ENCODE results near the gene TGM3.
A peak's percentile ranks its signal among the peaks of the same experiment; 100 is the strongest.

The TGM3 gene, protein sequence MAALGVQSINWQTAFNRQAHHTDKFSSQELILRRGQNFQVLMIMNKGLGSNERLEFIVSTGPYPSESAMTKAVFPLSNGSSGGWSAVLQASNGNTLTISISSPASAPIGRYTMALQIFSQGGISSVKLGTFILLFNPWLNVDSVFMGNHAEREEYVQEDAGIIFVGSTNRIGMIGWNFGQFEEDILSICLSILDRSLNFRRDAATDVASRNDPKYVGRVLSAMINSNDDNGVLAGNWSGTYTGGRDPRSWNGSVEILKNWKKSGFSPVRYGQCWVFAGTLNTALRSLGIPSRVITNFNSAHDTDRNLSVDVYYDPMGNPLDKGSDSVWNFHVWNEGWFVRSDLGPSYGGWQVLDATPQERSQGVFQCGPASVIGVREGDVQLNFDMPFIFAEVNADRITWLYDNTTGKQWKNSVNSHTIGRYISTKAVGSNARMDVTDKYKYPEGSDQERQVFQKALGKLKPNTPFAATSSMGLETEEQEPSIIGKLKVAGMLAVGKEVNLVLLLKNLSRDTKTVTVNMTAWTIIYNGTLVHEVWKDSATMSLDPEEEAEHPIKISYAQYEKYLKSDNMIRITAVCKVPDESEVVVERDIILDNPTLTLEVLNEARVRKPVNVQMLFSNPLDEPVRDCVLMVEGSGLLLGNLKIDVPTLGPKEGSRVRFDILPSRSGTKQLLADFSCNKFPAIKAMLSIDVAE
- total RNA-seq: 0 to 0.03 (median 0) reads per million in 9 experiments

- no peak for ATAC-seq (replicated peaks)
Observed at GRCh38 chr20:2295886-2296515, at the start of gene TGM3. TGM3 (plus strand) TSS chr20:2296001; CDS start chr20:2296064, 63 bp downstream.

GRCh38 chr20:2246069-2246491, 49.7 kb upstream of the TGM3 start:
- Mint-ChIP-seq H3K4me3 (no peak overlapping the region), H3K36me3 (ENCODE audit: insufficient read depth) (no peaks in the 10 kb centered on the region), H3K27me3 (peaks cover 28 to 43% of the 10 kb centered on the region in 2 donors), H3K27ac (no peak overlapping the region), H3K9me3 (no peaks in the 10 kb centered on the region), H3K4me1 (ENCODE audit: low read depth in 2 of 2) (no peaks in the 10 kb centered on the region)
- ATAC-seq (replicated peaks): no peak
- no peak for DNase-seq

More at GRCh38 chr20:2295886-2296515, at the start of gene TGM3:
- Mint-ChIP-seq H3K4me1 (ENCODE audit: low read depth in 2 of 2) (no peaks in the 10 kb centered on the region), H3K27me3 (peaks cover 62 to 71% of the 10 kb centered on the region in 2 donors), H3K9me3 (no peaks in the 10 kb centered on the region), H3K4me3 (no peak within 1 kb of the TSS), H3K27ac (no peak within 1 kb of the TSS), H3K36me3 (ENCODE audit: insufficient read depth) (no peaks in the 10 kb centered on the region)
- no peak for DNase-seq

- no peak overlapping the region for H3K27ac Mint-ChIP-seq
Observed at GRCh38 chr20:2248837-2249236, 47.0 kb upstream of the TGM3 start.

GRCh38 chr20:2249935-2250334, 45.9 kb upstream of the TGM3 start:
- DNase-seq (no peak), ATAC-seq (replicated peaks) (no peak)
- Mint-ChIP-seq H3K4me1 (ENCODE audit: low read depth in 2 of 2) (no peaks in the 10 kb centered on the region), H3K27me3 (peaks cover 24 to 45% of the 10 kb centered on the region in 2 donors), H3K36me3 (ENCODE audit: insufficient read depth) (no peaks in the 10 kb centered on the region), H3K4me3 (no peak overlapping the region), H3K27ac (no peak overlapping the region), H3K9me3 (no peaks in the 10 kb centered on the region)

More at GRCh38 chr20:2248837-2249236, 47.0 kb upstream of the TGM3 start:
- DNase-seq: no peak
- no peaks in the 10 kb centered on the region for H3K4me1 Mint-ChIP-seq (ENCODE audit: low read depth in 2 of 2)
- no peak for ATAC-seq (replicated peaks)
- no peaks in the 10 kb centered on the region for H3K9me3 Mint-ChIP-seq
- peaks cover 23 to 44% of the 10 kb centered on the region in 2 donors for H3K27me3 Mint-ChIP-seq
- H3K36me3 Mint-ChIP-seq (ENCODE audit: insufficient read depth): no peaks in the 10 kb centered on the region
- no peak overlapping the region for H3K4me3 Mint-ChIP-seq

- Mint-ChIP-seq H3K9me3 (no peaks in the 10 kb centered on the region), H3K36me3 (ENCODE audit: insufficient read depth) (peaks cover 3% of the 10 kb centered on the region), H3K27me3 (peaks cover 48 to 49% of the 10 kb centered on the region in 2 donors), H3K4me1 (ENCODE audit: low read depth in 2 of 2) (peaks cover 0 to 3% of the 10 kb centered on the region in 2 donors), H3K4me3 (no peak overlapping the region), H3K27ac (no peak overlapping the region)
- DNase-seq: no peak
- no peak for ATAC-seq (replicated peaks)
Observed at GRCh38 chr20:2252419-2252997, 43.3 kb upstream of the TGM3 start.

GRCh38 chr20:2253256-2253655, 42.5 kb upstream of the TGM3 start:
- Mint-ChIP-seq H3K4me3 (no peak overlapping the region), H3K9me3 (no peaks in the 10 kb centered on the region), H3K27ac (no peak overlapping the region), H3K4me1 (ENCODE audit: low read depth in 2 of 2) (peaks cover 0 to 3% of the 10 kb centered on the region in 2 donors), H3K27me3 (peaks cover 49 to 55% of the 10 kb centered on the region in 2 donors), H3K36me3 (ENCODE audit: insufficient read depth) (peaks cover 3% of the 10 kb centered on the region)
- no peak for ATAC-seq (replicated peaks)
- DNase-seq: no peak

GRCh38 chr20:2254333-2254732, 41.5 kb upstream of the TGM3 start:
- H3K4me3 Mint-ChIP-seq: no peak overlapping the region
- H3K9me3 Mint-ChIP-seq: no peaks in the 10 kb centered on the region
- H3K36me3 Mint-ChIP-seq (ENCODE audit: insufficient read depth): peaks cover 3% of the 10 kb centered on the region
- peaks cover 0 to 3% of the 10 kb centered on the region in 2 donors for H3K4me1 Mint-ChIP-seq (ENCODE audit: low read depth in 2 of 2)
- DNase-seq (no peak), ATAC-seq (replicated peaks) (no peak)
- H3K27ac Mint-ChIP-seq: no peak overlapping the region
- H3K27me3 Mint-ChIP-seq: peaks cover 40 to 66% of the 10 kb centered on the region in 2 donors

DNA sequence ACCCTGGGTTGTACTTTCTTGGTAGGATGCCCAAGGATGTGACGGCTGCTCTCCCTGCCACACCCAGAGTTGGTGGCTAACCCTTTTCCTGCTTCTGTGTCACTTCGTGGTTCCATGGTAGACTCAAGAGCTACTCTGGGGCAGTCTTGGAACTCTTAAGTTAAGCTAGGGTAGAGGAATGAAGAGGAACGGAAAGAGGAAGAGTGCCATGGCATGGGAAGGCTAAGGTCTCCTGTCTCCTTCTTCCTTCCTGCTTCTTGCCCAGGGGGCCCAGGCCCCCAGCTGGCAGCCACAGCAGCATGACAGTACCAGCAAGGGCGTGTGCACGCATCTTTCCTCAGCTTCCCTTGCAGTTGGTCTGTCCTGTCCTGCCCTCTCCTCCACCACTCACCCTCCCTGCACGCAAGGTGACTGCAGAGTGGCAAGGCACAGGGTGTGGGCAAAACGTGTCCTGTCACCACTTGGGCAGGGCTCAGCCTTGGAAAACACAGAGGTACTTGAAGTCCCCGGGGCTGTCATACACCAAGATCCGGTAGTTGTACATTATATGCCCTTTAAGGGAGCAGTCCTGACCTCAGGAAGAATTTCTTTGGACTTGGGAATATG, 39.8 kb upstream of the TGM3 start:
- Mint-ChIP-seq H3K4me1 (ENCODE audit: low read depth in 2 of 2) (peaks cover 0 to 3% of the 10 kb centered on the region in 2 donors), H3K27ac (no peak overlapping the region), H3K36me3 (ENCODE audit: insufficient read depth) (peaks cover 3% of the 10 kb centered on the region), H3K9me3 (no peaks in the 10 kb centered on the region), H3K27me3 (peaks cover 37 to 67% of the 10 kb centered on the region in 2 donors), H3K4me3 (no peak overlapping the region)
- ATAC-seq (replicated peaks): no peak
- no peak for DNase-seq

GRCh38 chr20:2259731-2260130, 36.1 kb upstream of the TGM3 start:
- H3K4me3 Mint-ChIP-seq: no peak overlapping the region
- peaks cover 0 to 7% of the 10 kb centered on the region in 2 donors for H3K4me1 Mint-ChIP-seq (ENCODE audit: low read depth in 2 of 2)
- peaks cover 3% of the 10 kb centered on the region for H3K36me3 Mint-ChIP-seq (ENCODE audit: insufficient read depth)
- no peak overlapping the region for H3K27ac Mint-ChIP-seq
- H3K9me3 Mint-ChIP-seq: no peaks in the 10 kb centered on the region
- peaks cover 32 to 53% of the 10 kb centered on the region in 2 donors for H3K27me3 Mint-ChIP-seq
- no peak for DNase-seq
- no peak for ATAC-seq (replicated peaks)

GRCh38 chr20:2260250-2260649, 35.6 kb upstream of the TGM3 start:
- H3K4me1 Mint-ChIP-seq (ENCODE audit: low read depth in 2 of 2): peaks cover 0 to 11% of the 10 kb centered on the region in 2 donors
- H3K36me3 Mint-ChIP-seq (ENCODE audit: insufficient read depth): peaks cover 3% of the 10 kb centered on the region
- H3K4me3 Mint-ChIP-seq: no peak overlapping the region
- ATAC-seq (replicated peaks) (no peak), DNase-seq (no peak)
- H3K27ac Mint-ChIP-seq: no peak overlapping the region
- H3K27me3 Mint-ChIP-seq: peaks cover 30 to 48% of the 10 kb centered on the region in 2 donors
- H3K9me3 Mint-ChIP-seq: no peaks in the 10 kb centered on the region

GRCh38 chr20:2261046-2261485, 34.7 kb upstream of the TGM3 start:
- Mint-ChIP-seq H3K27ac (no peak overlapping the region), H3K4me1 (ENCODE audit: low read depth in 2 of 2) (peaks cover 0 to 11% of the 10 kb centered on the region in 2 donors), H3K4me3 (no peak overlapping the region), H3K9me3 (no peaks in the 10 kb centered on the region), H3K27me3 (peaks cover 31 to 42% of the 10 kb centered on the region in 2 donors), H3K36me3 (ENCODE audit: insufficient read depth) (peaks cover 3% of the 10 kb centered on the region)
- DNase-seq (no peak), ATAC-seq (replicated peaks) (no peak)

GRCh38 chr20:2261629-2262028, 34.2 kb upstream of the TGM3 start:
- H3K27ac Mint-ChIP-seq: no peak overlapping the region
- DNase-seq (no peak), ATAC-seq (replicated peaks) (no peak)
- H3K36me3 Mint-ChIP-seq (ENCODE audit: insufficient read depth): peaks cover 3% of the 10 kb centered on the region
- no peak overlapping the region for H3K4me3 Mint-ChIP-seq
- no peaks in the 10 kb centered on the region for H3K9me3 Mint-ChIP-seq
- H3K4me1 Mint-ChIP-seq (ENCODE audit: low read depth in 2 of 2): peaks cover 0 to 8% of the 10 kb centered on the region in 2 donors
- peaks cover 37 to 42% of the 10 kb centered on the region in 2 donors for H3K27me3 Mint-ChIP-seq

DNA sequence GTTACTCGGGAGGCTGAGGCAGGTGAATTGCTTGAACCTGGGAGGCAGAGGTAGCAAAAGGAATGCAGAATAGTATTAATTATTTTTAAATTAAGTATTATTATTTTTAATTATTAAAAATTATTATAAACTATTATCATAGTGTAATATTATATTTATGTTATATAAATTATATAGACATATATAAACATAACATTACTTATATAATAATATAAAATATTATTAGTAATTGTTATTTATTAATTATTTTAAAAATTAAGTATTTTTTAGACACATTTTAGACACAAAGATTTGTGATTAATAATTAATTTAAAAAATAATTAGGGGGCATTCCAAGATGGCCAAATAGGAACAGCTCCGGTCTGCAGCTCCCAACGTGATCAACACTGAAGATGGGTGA, 31.7 kb upstream of the TGM3 start:
- no peak for ATAC-seq (replicated peaks)
- peak overlapping the region in 1 of 2 donors; percentile 75 for H3K27ac Mint-ChIP-seq
- H3K4me3 Mint-ChIP-seq: no peak overlapping the region
- peaks cover 0 to 8% of the 10 kb centered on the region in 2 donors for H3K4me1 Mint-ChIP-seq (ENCODE audit: low read depth in 2 of 2)
- no peak for DNase-seq
- peaks cover 44 to 46% of the 10 kb centered on the region in 2 donors for H3K27me3 Mint-ChIP-seq
- no peaks in the 10 kb centered on the region for H3K36me3 Mint-ChIP-seq (ENCODE audit: insufficient read depth)
- no peaks in the 10 kb centered on the region for H3K9me3 Mint-ChIP-seq
